Measurements from ENCODE around the gene MAP2K3. TPM values are rescaled to one million over a fixed set of nuclear protein-coding genes. Genes with fewer than 3 reads are reported as not detected.
A peak's percentile ranks its signal among the peaks of the same experiment; 100 is the strongest.
"Not testable (repeated sequence)": the region's sequence is repeated elsewhere in the genome, so short reads cannot be mapped to it uniquely, and the experiment has no call there.

MAP2K3 gene
- total RNA-seq, 6 experiments from 2014 or later, result 22.6 to 80.7 (median 60.7) TPM

DNA sequence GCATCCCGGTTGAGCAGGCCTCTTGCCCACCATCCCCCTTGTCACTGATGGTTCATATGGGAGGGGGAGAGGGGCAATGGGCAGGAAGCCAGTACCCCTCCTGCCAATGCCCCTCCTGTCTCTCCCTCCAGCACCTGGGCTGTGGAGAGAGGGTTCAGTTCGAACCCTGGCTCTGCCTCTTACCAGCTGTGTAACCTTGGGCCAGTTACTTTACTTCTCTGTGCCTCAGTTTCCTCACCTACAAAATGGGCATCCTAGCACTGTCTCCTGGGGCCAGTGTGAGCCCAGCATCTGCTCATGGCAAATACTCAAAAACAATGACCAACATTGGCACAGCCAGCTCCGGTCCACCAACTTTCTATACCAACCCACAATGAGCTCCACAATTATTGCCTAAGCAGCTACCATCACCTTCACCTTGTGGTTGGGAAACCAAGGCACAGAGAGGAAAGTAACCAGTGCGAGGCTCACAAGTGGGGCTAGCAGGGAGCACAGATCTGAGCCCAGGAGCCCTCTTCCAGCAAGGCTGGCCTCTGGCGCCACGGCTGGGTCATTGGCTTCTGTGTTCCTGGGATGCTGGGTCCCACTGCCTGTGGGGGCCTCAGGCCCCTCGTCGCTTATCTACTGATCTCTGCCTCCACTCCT lies 53.6 kb downstream of the MAP2K3 start:
- not testable (repeated sequence) for H3K27me3 ChIP-seq, ATAC-seq
- WGBS (ENCODE audit: insufficient coverage, low coverage, low lambda C conversion rate, missing lambda C conversion rate), result 51% methylated on average over 4 of the region's 8 CpGs

DNA sequence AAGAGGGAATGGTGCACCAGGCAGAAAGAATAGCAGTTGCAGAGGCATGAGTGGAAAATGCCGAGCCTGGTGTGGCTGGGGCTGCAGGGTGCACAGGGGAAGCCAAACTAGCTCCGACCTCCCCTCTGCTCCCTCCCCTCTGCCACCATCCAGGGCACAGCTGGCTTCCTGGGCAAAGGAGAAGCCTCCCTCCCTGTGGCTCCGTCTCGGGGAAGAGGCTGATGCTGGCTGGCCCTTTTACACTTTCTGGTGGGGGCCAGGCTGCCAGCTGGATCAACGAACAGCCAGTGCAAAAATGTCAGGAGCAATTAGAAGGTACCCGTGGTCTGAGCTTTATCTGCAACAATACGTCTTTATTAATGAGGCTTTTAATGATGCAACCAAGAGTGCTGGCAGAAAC lies 54.5 kb downstream of the MAP2K3 start:
- Histone ChIP-seq H3K4me3 (no peak overlapping the region), H3K27ac (no peak overlapping the region), H3K4me1 (no peaks in the 10 kb centered on the region), H3K27me3 (no peaks in the 10 kb centered on the region), H3K9me3 (no peaks in the 10 kb centered on the region), H3K36me3 (no peaks in the 10 kb centered on the region)
- TF ChIP-seq, protein P1, sequence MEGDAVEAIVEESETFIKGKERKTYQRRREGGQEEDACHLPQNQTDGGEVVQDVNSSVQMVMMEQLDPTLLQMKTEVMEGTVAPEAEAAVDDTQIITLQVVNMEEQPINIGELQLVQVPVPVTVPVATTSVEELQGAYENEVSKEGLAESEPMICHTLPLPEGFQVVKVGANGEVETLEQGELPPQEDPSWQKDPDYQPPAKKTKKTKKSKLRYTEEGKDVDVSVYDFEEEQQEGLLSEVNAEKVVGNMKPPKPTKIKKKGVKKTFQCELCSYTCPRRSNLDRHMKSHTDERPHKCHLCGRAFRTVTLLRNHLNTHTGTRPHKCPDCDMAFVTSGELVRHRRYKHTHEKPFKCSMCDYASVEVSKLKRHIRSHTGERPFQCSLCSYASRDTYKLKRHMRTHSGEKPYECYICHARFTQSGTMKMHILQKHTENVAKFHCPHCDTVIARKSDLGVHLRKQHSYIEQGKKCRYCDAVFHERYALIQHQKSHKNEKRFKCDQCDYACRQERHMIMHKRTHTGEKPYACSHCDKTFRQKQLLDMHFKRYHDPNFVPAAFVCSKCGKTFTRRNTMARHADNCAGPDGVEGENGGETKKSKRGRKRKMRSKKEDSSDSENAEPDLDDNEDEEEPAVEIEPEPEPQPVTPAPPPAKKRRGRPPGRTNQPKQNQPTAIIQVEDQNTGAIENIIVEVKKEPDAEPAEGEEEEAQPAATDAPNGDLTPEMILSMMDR (IDR thresholded peaks at IDR 0.05), result no peak
- TF ChIP-seq POLR2A (IDR thresholded peaks at IDR 0.05), result no peak
- intact Hi-C loops (cut with DNase I), result no loop called here
- ATAC-seq (no peak), DNase-seq (no peak)
- WGBS (ENCODE audit: insufficient coverage, low coverage, low lambda C conversion rate, missing lambda C conversion rate), result 38% methylated on average over 7 of the region's 7 CpGs

More for the DNA sequence above, 53.6 kb downstream of the MAP2K3 start:
- H3K36me3 ChIP-seq; H3K4me3 ChIP-seq; intact Hi-C loops (cut with DNase I); H3K4me1 ChIP-seq; DNase-seq; H3K9me3 ChIP-seq; H3K27ac ChIP-seq: not testable (repeated sequence)

DNA sequence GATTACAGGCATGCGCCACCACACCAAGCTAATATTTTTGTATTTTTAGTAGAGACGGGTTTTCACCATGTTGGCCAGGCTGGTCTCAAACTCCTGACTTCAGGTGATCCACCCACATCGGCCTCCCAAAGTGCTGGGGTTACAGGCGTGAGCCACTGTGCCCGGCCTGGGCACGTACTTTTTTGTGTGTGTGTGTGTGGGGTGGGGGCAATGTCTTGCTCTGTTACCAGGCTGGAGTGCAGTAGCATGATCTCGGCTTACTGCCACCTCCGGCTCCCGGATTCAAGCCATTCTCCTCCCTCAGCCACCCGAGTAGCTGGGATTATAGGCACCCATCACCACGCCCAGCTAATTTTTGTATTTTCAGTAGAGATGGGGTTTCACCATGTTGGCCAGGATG lies 55.1 kb downstream of the MAP2K3 start:
- H3K9me3 ChIP-seq; intact Hi-C loops (cut with DNase I); H3K4me3 ChIP-seq; DNase-seq; H3K4me1 ChIP-seq; H3K36me3 ChIP-seq; H3K27me3 ChIP-seq; ATAC-seq; H3K27ac ChIP-seq: not testable (repeated sequence)
- 84% methylated on average over 7 of the region's 11 CpGs for WGBS (ENCODE audit: insufficient coverage, low coverage, low lambda C conversion rate, missing lambda C conversion rate)

DNA sequence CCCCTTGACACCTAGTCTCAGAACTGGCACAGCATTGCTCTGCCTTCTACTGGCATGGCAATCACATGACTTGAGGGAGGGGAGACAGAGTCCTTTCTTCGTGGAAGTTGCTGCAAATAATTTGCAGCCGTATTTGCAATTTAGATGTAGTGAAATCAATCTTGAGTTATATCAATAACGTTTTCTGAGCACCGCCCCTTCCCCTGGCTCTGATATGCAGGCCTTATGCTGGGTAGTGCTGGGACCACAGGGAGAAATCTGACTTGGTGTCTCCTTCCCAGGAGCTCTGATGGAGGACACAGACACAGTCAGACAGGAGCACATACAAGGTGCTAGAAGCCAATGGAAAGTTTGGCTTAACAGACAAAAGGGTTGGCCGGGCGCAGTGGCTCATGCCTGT lies 55.9 kb downstream of the MAP2K3 start:
- H3K4me1 ChIP-seq; H3K27ac ChIP-seq; ATAC-seq; intact Hi-C loops (cut with DNase I); H3K27me3 ChIP-seq; H3K9me3 ChIP-seq; H3K36me3 ChIP-seq; DNase-seq; H3K4me3 ChIP-seq: not testable (repeated sequence)
- 64% methylated on average over 6 of the region's 6 CpGs for WGBS (ENCODE audit: insufficient coverage, low coverage, low lambda C conversion rate, missing lambda C conversion rate)

DNA sequence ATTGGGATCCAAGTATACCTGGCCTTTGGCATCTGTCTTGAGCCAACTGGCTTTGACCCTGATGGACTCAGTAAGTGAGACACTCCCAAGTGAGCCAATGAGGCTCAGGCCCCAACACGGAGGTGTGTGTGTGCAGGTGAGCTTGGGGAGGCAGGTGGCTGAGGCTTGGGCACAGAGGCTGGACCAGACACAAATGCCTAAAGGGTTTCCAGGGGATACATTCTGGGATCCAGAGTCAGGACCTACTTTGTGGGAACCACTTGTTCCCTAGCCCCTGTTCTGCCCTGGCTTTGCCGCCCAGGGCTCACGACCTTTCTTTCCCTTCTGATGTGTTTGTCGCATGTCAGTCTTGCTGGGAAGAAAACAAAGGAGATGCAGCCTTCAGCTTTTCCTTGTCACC lies 56.8 kb downstream of the MAP2K3 start:
- H3K9me3 ChIP-seq, DNase-seq: not testable (repeated sequence)
- WGBS (ENCODE audit: insufficient coverage, low coverage, low lambda C conversion rate, missing lambda C conversion rate), result 50% methylated on average over 2 of the region's 4 CpGs

DNA sequence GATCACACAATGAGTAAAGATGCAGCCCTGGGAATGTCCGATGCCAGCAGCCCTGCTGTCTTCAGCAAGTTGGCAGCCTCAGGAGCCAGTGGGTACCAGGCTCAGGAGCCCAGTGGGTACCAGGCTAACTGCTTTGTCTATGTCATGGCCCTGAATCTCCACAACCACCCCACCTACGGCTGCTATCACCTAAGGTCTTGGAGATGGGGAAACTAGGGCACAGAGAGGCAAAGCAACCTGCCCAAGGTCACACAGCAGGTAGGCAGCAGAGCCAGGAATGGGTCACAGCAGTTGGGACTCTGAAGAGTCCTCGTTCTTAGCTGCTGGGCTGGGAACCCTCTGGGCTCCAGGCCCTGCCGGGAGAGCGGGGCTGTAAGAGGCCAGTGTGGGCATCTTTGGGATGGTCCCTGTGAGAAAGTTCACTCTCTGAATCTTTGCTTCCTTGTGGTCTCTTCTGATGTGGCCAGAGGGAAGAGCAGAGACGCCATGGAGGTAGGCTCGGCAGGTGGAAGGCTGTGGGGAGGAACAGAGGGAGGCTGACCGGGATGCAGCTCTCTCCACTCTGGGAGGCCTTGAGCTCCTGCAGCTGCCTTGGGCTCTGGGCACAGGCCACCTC lies 57.5 kb downstream of the MAP2K3 start:
- H3K36me3 ChIP-seq; H3K4me1 ChIP-seq; ATAC-seq; intact Hi-C loops (cut with DNase I); H3K27ac ChIP-seq; DNase-seq; H3K4me3 ChIP-seq; H3K27me3 ChIP-seq; H3K9me3 ChIP-seq: not testable (repeated sequence)
- WGBS (ENCODE audit: insufficient coverage, low coverage, low lambda C conversion rate, missing lambda C conversion rate), result 54% methylated on average over 6 of the region's 8 CpGs

More for the DNA sequence above, 56.8 kb downstream of the MAP2K3 start:
- H3K27me3 ChIP-seq; H3K27ac ChIP-seq; ATAC-seq; intact Hi-C loops (cut with DNase I); H3K36me3 ChIP-seq; H3K4me3 ChIP-seq; H3K4me1 ChIP-seq: not testable (repeated sequence)

DNA sequence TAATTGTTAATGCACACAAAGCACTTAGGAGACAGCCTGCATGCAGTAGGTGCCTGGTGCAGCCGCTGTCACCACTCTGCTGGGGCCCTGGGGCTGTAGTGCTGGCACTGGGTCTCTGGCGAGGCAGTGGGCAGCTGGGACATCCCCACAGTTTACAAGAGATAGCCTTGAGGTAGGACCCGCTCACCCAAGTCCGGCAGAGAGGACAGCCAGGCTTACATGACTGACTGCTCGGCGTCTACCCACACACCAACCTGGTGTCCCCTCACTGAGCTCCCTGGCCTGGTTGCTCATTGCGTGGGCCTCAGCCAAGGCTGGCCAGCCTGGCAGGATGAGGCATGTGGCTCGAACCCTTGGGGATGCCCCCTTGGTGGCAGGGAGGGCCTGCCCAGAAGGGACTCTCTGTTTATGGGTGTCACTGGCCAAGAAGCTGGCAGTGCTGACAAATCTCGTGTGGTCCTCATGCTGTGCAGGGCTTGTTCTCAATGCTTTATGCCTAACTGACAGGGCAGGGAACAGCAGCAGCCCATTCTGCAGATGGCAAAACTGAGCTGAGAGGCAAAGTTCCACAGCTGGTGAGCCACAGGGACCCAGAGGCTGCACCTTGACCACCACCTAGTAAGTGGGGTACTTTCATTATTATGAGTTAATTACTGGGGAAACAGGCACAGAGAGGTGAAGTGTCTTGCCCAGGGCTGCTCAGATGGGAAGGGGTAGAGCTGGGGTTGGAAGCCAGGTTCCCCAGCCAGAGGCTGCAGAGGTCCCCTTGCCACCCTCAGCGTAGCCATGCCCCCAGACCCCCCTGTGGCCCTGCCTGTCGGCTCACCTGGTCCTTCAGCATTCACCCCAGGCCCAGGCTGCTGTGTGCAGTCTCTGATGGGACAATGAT lies 58.8 kb downstream of the MAP2K3 start:
- 43% methylated on average over 3 of the region's 11 CpGs for WGBS (ENCODE audit: insufficient coverage, low coverage, low lambda C conversion rate, missing lambda C conversion rate)
- intact Hi-C loops (cut with DNase I); H3K27me3 ChIP-seq; H3K9me3 ChIP-seq; H3K36me3 ChIP-seq; H3K27ac ChIP-seq; H3K4me1 ChIP-seq; DNase-seq; H3K4me3 ChIP-seq: not testable (repeated sequence)
- peak in 1 of 4 donors; percentile 31 for ATAC-seq

DNA sequence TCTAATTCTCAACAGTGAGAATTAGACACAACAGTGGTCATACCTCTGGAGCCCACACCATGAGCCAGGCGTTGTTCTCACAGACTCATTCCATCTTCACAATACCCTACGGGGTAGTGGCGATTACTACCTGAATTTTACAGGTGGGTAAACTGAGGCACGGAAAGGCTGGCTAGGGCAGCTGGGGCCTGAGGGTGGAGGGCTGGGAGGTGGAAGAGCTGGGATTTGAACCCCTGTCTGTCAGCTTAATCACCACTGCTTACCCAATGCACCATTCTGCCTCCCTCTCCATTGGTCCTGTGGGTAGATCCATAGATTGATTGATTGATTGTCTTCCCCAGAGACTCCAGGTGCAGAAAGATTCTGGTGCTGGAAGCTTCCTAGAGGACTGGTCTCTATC lies 60.3 kb downstream of the MAP2K3 start:
- H3K27me3 ChIP-seq; H3K4me1 ChIP-seq; H3K36me3 ChIP-seq; DNase-seq; H3K27ac ChIP-seq; intact Hi-C loops (cut with DNase I); H3K9me3 ChIP-seq; H3K4me3 ChIP-seq; ATAC-seq: not testable (repeated sequence)
- 58% methylated on average over 4 of the region's 4 CpGs for WGBS (ENCODE audit: insufficient coverage, low coverage, low lambda C conversion rate, missing lambda C conversion rate)

Measured in right lobe of liver (tissue), 6 donors.